GM21619 (cell line): ENCODE results near the gene ZNF267.
"Not testable (repeated sequence)": the region's sequence is repeated elsewhere in the genome, so short reads cannot be mapped to it uniquely, and the experiment has no call there.

Experiments used
- ATAC-seq: cut with Tn5 transposase; IDR thresholded peaks from one replicate; pipeline ENCODE4 v1.9.1; 2021; ENCODE audit not compliant: unreplicated experiment

ZNF267 gene

DNA sequence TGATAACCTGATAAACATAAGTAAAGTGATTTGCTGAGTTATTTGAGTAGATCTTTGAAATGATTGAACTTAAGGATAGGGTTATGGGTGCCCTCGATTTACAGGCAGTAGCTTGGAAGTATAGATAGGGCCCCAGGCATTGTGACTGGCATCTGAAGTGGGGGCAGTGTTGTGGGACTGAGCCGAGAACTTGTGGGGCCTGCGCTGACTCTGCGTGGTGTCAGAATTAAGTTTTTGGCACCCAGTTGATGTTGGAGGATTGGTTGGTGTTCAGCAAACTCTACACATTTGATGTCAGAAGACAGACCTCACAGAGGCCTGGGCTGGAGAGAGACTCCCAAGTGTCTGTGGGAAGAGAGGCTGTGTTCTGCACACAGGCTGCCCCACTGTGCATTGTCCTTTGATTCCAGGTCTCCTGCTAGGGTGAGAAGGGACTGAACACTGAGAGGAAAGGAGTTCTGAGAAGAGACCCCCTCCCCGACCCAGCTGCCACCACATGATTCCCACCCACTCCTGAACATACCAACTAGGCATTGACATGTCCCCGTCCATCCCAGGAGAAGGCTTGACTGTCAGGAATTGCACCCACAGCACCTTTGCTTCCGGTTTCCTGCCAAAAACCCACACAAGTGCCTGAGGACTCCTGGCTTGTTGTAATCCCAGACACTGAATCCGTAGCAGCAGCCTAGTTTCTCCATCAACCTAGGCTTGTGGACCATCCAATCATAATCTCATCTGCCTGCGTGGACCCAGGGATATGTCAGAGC is 4.5 kb downstream of the ZNF267 start:
- no peak for ATAC-seq

DNA sequence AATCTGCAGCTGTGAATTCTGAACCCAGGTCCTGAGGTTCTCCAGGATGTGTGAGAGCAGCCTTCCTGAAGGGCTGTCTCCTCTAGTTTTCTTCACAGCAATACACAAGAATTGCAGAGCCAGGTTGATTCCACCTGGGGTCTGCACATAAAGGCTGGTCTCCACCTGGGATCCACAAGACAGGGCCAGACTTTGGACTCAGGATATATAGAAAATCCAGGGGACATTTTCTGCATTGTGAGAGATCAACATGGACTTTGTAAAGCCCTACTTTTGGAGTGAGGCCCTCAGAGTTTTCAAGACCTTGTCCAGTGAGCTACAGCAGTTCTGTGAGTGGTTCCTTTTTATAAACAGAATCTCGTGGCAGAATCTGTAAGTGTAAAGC is 6.3 kb downstream of the ZNF267 start:
- ATAC-seq = no peak

DNA sequence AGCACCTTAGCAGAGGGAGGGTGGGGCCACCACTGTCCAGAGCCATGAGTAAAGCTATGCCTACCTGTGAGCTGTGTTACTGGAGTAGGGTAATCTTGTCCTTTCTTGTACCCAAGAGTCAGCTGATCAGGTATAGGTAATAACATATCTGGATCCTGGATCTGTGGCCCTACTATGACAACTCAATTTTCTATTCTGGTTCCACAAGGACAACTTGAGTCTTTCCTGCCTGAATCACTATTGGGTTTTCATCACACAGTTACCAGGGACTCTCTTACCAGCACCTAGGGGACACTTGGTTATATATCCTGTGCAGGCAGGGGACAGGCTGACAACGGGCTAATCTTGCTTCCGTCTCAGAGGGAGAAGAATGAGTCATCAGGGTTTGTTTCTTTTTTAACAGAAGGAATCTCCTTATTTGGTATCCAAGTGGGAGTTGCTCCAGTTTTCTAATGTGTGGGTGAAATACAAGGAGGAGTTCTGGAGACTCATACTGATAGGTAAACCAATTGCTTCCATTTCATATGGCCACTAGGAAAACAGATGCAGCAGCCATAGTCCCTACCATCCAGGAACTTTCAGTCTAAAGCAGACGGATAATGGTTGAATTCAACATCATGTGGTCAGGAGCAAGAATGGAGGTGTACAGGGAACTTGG is 6.8 kb downstream of the ZNF267 start:
- ATAC-seq = no peak

DNA sequence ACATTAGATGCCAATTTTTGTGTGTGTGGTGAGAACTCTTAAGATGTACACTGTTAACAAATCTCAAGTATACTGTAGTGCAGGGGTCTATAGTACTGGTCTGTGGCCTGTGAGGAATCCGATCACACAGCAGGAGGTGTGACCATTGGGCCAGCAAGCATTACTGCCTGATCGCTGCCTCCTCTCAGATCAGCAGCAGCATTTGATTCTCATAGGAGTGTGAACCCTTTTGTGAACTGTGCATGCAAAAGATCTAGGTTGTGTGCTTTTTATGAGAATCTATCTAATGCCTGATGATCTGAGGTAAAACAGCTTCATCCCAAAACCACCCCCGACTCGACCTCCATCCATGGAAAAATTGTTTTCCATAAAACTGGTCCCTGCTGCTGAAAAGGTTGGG is 12.6 kb downstream of the ZNF267 start:
- ATAC-seq = no peak

DNA sequence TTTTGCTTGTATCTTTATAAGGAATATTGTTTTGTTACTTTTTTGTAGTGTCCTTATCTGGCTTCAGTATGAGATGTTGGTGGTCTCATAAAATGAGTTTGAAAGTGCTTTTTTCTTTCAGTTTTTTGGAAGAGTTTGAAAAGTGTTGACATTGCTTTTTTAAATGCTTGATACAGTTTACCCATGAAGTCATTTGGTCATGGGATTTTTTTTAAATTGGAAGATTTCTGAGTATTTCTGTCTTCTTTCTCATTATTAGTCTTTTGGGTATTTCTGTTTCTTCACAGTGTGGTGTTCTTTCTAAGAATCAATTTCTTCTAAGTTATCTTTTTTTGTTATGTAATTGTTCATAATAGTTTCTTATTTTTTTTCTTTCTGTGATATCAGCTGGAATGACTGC is 15.1 kb downstream of the ZNF267 start:
- no peak for ATAC-seq

DNA sequence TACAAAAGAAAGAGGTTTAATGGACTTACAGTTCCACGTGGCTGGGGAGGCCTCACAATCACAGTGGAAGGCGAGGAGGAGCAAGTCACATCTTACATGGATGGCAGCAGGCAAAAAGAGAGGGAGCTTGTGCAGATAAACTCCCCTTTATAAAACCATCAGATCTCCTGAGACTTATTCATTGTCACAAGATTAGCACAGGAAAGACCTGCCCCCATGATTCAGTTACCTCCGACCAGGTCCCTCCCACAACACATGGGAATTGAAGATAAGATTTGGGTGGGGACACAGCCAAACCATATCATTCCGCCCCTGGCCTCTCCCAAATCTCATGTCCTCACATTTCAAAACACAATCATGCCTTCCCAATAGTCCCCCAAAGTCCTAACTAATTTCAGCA is 18.5 kb downstream of the ZNF267 start:
- ATAC-seq = not testable (repeated sequence)

DNA sequence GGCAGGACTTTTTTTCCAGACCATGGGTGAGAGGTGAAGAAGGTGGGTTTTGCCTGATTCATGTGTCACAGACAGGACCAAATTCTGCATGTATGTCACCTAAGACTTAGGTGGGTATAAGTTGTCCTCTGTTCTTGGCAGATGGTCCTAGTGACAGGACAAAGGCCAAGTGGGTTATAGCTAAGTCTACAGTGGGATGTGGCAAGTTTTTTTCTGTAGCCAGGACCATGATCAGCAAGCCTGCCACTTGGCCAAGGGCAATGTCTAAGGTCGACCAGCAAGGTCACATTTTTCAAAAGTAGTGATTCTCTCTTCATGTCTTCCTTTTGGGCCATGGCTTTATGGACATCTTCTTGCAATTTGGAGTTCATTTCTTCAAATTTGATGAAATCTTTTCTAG is 20.2 kb downstream of the ZNF267 start:
- no peak for ATAC-seq

DNA sequence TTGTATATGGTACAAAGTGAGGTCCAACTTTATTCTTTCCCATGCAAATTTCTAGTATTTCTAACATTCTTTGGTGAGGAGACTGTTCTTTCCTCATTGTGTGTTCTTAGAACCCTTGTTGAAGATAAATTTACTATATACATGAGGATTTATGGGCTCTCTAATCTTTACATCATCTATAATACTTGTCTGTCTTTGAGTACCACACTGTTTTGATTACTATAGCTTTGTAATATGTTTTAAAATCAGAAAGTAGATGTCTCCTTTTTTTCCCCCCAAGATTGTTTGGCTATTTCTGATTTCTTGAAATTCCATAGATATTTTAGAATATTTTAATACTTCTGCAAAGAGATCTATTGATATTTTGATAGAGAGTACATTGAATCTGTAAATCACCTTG is 23.7 kb downstream of the ZNF267 start:
- no peak for ATAC-seq

DNA sequence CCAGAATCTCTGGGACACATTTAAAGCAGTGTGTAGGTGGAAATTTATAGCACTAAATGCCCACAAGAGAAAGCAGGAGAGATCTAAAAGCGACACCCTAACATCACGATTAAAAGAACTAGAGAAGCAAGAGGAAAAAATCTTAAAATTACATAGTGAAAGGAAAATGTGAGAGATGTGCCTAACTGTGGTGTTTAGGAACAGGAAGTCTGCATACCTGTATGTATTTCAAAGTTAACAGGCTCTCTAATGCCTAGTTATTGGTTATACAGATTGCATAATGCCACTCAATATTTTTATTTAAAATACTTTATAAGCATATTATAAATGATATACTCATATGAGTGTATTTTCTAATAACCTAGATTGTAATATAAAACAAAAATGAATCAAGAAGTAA is 25.9 kb downstream of the ZNF267 start:
- ATAC-seq = no peak

DNA sequence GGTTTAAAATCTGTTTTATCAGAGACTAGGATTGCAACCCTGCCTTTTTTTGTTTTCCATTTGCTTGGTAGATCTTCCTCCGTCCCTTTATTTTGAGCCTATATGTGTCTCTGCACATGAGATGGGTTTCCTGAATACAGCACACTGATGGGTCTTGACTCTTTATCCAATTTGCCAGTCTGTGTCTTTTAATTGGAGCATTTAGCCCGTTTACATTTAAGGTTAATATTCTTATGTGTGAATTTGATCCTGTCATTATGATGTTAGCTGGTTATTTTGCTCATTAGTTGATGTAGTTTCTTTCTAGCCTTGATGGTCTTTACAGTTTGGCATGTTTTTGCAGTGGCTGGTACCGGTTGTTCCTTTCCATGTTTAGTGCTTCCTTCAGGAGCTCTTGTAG is 31.0 kb downstream of the ZNF267 start:
- not testable (repeated sequence) for ATAC-seq

DNA sequence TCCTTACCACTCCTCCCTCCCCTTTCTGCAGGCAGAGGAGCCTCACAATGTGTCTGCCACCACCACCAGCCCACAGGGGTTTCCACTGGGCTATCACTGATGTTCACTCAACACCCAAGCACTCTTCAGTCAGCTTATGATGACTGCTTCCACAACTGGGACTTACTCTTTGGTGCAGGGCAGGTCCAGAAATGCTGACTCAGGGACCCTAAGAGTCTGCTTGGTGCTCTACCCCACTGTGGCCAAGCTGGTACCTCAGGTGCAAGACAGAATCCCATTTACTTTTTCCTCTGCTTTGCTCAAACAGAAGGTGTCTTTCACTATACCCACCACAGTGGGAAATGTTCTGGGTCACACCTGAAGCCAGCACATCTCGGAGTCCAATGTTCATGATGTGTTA is 40.1 kb downstream of the ZNF267 start:
- ATAC-seq = no peak

DNA sequence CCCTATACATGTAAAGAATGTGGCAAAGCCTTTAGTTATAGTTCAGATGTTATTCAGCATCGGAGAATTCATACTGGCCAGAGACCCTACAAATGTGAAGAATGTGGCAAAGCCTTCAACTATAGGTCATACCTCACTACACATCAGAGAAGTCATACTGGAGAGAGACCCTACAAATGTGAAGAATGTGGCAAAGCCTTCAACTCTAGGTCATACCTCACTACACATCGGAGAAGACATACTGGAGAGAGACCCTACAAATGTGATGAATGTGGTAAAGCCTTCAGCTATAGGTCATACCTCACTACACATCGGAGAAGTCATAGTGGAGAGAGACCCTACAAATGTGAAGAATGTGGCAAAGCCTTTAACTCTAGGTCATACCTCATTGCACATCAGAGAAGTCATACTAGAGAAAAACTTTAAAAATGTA is 42.5 kb downstream of the ZNF267 start:
- ATAC-seq = no peak

DNA sequence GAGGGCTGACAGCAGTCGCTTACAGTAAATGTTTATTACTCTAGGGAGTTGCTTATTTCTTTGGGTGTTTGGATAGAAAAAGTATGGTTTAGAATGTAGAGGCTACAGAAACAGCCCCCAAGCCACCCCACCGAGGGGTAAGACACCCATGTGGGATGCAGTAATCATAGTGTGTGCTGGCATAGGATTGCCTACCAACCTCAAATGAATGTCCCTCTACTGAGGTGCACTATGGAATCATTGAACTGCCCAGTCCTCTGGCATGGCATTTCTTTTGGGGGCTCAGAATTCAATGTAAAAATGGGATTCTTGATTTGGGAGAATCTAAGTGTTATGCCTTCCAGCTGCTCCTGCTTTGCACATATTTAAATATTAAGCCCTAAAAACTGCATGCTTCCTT is 46.8 kb downstream of the ZNF267 start:
- no peak for ATAC-seq

DNA sequence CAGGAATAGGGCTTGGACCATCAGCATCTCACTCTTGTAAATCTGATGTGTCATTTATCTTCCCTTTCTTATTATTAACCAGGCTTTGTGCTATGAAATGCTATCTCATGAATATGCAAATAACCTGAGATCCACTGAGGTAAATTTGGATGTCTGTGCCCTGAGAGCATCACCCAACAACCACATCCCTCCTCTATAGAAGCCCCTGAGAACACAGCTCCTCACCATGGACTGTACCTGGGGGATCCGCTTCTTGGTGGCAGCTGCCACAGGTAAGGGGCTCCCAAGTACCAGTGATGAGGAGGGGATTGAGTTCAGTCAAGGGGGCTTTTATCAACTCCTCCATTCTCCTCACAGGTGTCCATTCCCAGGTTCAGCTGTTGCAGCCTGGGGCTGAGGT is 78.2 kb downstream of the ZNF267 start:
- ATAC-seq = not testable (repeated sequence)

DNA sequence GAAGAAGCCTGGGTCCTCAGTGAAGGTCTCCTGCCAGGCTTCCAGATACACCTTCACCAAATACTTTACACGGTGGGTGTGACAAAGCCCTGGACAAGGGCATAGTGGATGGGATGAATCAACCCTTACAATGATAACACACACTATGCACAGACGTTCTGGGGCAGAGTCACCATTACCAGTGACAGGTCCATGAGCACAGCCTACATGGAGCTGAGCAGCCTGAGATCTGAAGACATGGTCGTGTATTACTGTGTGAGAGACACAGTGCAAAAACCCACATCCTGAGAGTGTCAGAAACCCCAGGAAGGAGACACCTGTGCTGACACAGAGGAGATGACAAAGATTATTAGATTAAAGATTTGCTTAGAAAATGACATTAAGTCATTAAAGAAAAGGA is 78.6 kb downstream of the ZNF267 start:
- ATAC-seq = not testable (repeated sequence)

DNA sequence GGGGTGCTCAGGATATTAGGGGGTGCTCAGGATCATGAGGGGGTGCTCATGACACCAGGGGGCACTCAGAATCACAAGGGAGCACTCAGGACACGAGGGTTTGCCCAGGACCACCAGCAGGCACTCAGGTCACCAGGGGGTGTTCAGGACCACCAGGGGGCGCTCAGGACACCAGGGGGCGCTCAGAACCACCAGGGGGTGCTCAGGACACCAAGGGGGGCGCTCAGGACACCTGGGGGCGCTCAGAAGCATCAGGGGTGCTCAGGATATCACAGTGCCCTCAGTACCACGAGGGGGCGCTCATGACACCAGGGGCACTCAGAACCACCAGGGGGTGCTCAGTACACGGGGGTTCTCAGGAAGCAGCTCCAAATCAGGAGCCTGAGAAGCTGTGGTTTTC is 82.6 kb downstream of the ZNF267 start:
- not testable (repeated sequence) for ATAC-seq

DNA sequence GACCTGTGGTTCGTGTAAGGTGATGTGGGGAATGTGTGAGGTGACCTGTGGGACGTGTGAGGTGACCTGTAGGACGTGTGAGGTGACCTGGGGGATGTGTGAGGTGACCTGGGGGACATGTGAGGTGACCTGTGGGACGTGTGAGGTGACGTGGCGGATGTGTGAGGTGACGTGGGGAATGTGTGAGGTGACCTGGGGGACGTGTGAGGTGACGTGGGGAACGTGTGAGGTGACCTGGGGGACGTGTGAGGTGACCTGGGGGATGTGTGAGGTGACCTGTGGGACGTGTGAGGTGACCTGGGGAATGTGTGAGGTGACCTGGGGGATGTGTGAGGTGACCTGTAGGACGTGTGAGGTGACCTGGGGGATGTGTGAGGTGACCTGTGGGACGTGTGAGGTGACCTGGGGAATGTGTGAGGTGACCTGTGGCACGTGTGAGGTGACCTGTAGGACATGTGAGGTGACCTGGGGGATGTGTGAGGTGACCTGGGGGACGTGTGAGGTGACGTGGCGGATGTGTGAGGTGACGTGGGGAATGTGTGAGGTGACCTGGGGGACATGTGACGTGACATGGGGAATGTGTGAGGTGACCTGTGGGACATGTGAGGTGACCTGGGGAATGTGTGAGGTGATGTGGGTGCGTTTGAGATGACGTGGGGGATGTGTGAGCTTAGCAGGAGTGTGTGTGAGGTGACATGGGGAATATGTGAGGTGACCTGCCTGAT is 86.7 kb downstream of the ZNF267 start:
- not testable (repeated sequence) for ATAC-seq
